Transverse colon (tissue), 4 donors: ENCODE measurements around the gene KLC3.

ENCODE experiments used
- POLR2A ChIP-seq: fragments of 450-650 bp; IDR thresholded peaks from one replicate; pipeline ENCODE4 v1.6.1; 2016; ENCODE audit warnings: antibody characterized with exemption, mild to moderate bottlenecking, moderate library complexity
- POLR2AphosphoS5 ChIP-seq, 3 donors: sonication (generic); formaldehyde crosslinking; IDR thresholded peaks; one replicate each; pipeline ENCODE4 v1.6.1; 2016; ENCODE audit warnings: antibody characterized with exemption in 3 of 3
- TF ChIP-seq, protein P1 (sequence below), 5 experiments: fragments of 200-600 bp in 3 of 5; fragments of 450-650 bp in 2 of 5; sonication (generic) in 3 of 5; IDR thresholded peaks; 1 replicate in 2 of 5; 2 replicates in 3 of 5; pipeline ENCODE4 v1.5.1; 2016 to 2017; ENCODE audit warnings: antibody characterized with exemption in 5 of 5, inconsistent platforms in 3 of 5, mild to moderate bottlenecking in 2 of 5, moderate library complexity in 1 of 5

DNA sequence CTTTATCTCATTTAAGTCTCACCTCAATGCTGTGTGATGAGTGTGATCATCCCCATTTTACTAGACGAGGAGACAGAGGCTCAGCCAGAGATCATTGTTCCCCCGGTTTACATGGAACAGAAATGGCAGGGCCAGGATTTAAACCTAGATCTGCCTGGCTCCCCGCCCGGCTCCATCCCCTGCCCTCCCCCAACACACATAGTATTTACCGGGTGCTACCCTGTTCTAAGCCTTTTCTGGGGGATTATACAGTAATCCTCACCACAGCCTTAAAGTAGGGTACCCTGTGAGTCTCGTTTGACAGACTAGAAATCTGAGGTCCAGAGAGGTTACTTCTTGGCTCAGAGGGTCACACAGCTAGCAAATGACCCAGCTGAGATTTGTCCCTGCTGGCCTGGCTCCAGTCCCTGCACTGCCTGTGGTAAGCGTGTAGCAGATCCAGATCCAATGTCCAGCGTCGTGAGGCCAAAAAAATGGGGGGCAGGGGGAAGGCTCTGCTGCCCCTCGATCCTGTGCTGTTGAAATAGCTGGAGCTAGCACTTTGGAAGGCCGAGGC lies 3.8 kb upstream of the KLC3 start:
- no peak for TF ChIP-seq POLR2A
- TF ChIP-seq, protein P1, sequence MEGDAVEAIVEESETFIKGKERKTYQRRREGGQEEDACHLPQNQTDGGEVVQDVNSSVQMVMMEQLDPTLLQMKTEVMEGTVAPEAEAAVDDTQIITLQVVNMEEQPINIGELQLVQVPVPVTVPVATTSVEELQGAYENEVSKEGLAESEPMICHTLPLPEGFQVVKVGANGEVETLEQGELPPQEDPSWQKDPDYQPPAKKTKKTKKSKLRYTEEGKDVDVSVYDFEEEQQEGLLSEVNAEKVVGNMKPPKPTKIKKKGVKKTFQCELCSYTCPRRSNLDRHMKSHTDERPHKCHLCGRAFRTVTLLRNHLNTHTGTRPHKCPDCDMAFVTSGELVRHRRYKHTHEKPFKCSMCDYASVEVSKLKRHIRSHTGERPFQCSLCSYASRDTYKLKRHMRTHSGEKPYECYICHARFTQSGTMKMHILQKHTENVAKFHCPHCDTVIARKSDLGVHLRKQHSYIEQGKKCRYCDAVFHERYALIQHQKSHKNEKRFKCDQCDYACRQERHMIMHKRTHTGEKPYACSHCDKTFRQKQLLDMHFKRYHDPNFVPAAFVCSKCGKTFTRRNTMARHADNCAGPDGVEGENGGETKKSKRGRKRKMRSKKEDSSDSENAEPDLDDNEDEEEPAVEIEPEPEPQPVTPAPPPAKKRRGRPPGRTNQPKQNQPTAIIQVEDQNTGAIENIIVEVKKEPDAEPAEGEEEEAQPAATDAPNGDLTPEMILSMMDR (IDR thresholded peaks at IDR 0.05), result no peak
- TF ChIP-seq POLR2AphosphoS5 (IDR thresholded peaks at IDR 0.05), result no peak
